NK-92 (cell line): ENCODE data around the gene STON2.
"Not testable (repeated sequence)": the region's sequence is repeated elsewhere in the genome, so short reads cannot be mapped to it uniquely, and the experiment has no call there.

Source experiments
- DNase-seq: peaks from one replicate; lab custom pipeline; 2025; ENCODE audit not compliant: unreplicated experiment; lab: John Stamatoyannopoulos, UW

STON2 gene

GRCh38 chr14:81400202-81400678 lies at the start of gene STON2:
Gene STON2 (minus strand): TSS chr14:81400324. CDS start chr14:81398382, 1,942 bp downstream.
- DNase-seq: no peak

GRCh38 chr14:81449576-81449975 lies 49.5 kb upstream of the STON2 start:
- DNase-seq: no peak

GRCh38 chr14:81449114-81449513 lies 49.0 kb upstream of the STON2 start:
- no peak for DNase-seq

- DNase-seq: no peak
These were observed 47.1 kb upstream of the STON2 start for GRCh38 chr14:81447021-81447764.

GRCh38 chr14:81446279-81447007 lies 46.3 kb upstream of the STON2 start:
- DNase-seq: no peak

- no peak for DNase-seq
These were observed 41.6 kb upstream of the STON2 start for GRCh38 chr14:81441626-81442134.

GRCh38 chr14:81440041-81440440 lies 39.9 kb upstream of the STON2 start:
- no peak for DNase-seq

GRCh38 chr14:81437244-81437643 lies 37.1 kb upstream of the STON2 start:
- DNase-seq: no peak

- no peak for DNase-seq
These were observed 36.4 kb upstream of the STON2 start for GRCh38 chr14:81436296-81437138.

- DNase-seq: no peak
These were observed 35.5 kb upstream of the STON2 start for GRCh38 chr14:81435391-81436295.

- no peak for DNase-seq
These were observed 34.9 kb upstream of the STON2 start for GRCh38 chr14:81435048-81435390.

GRCh38 chr14:81434230-81434629 lies 34.1 kb upstream of the STON2 start:
- no peak for DNase-seq

- no peak for DNase-seq
These were observed 33.3 kb upstream of the STON2 start for GRCh38 chr14:81433378-81433777.

GRCh38 chr14:81432219-81432661 lies 32.1 kb upstream of the STON2 start:
- DNase-seq: no peak

- no peak for DNase-seq
These were observed 30.1 kb upstream of the STON2 start for GRCh38 chr14:81430235-81430634.

- DNase-seq: not testable (repeated sequence)
These were observed 29.6 kb upstream of the STON2 start for GRCh38 chr14:81429749-81430148.

- no peak for DNase-seq
These were observed 28.9 kb upstream of the STON2 start for GRCh38 chr14:81429028-81429427.

GRCh38 chr14:81427348-81428058 lies 27.4 kb upstream of the STON2 start:
- no peak for DNase-seq

GRCh38 chr14:81423504-81423903 lies 23.4 kb upstream of the STON2 start:
- DNase-seq: no peak
